Urinary bladder (tissue), 4 donors: ENCODE results near the gene ACP2. TPM values are rescaled to one million over a fixed set of nuclear protein-coding genes. Genes with fewer than 3 reads are reported as not detected.

Experiments used
- DNase-seq: peaks from one replicate; pipeline ENCODE4 v3.0.0-alpha.2; 2015; ENCODE audit errors: extremely low spot score
- H3K27ac ChIP-seq: one replicate; pipeline ENCODE4 v1.5.1; 2013; ENCODE audit warnings: low read depth, mild to moderate bottlenecking, moderate library complexity
- H3K36me3 ChIP-seq: one replicate; pipeline ENCODE4 v1.6.1; 2013; ENCODE audit warnings: mild to moderate bottlenecking, moderate library complexity; ENCODE audit not compliant: insufficient read depth
- H3K4me1 ChIP-seq: one replicate; pipeline ENCODE4 v1.6.1; 2013; ENCODE audit warnings: mild to moderate bottlenecking, moderate library complexity; ENCODE audit not compliant: insufficient read depth
- H3K4me3 ChIP-seq: one replicate; pipeline ENCODE4 v1.5.1; 2013; ENCODE audit warnings: low read depth, low read length
- WGBS: extraction: QIAGEN DNeasy Blood & Tissue Kit; methylation state at CpG from one replicate; pipeline ENCODE4 v1.1.7; 2013; 5-methylcytosine and 5-hydroxymethylcytosine counted together
- polyA plus RNA-seq: library from polyadenylated mRNA; stranded (reverse); fragments of 200-250 nt; gene quantifications from one replicate; pipeline ENCODE4 v1.2.3, GENCODE V29; 2013
- total RNA-seq: library from RNA; depleted of rRNA; stranded (reverse); fragments of >200 nt; gene quantifications from one replicate; pipeline ENCODE4 v1.2.3, GENCODE V29; 2014
- donor health status: healthy with polysubstance abuse.
- donor health status: healthy.

Gene ACP2
- total and polyA plus RNA-seq, 2 donors, result 24.5 to 28.6 TPM

GRCh38 chr11:47260366-47260765 lies 11.8 kb upstream of the ACP2 start:
- Histone ChIP-seq H3K4me1 (no peaks in the 10 kb centered on the region), H3K36me3 (no peaks in the 10 kb centered on the region), H3K27ac (no peak overlapping the region), H3K4me3 (no peak overlapping the region)
- WGBS, result 90% methylated on average over 19 of the region's 19 CpGs
- no peak for DNase-seq

- H3K36me3 ChIP-seq, result no peaks in the 10 kb centered on the region
- no peak overlapping the region for H3K4me3 ChIP-seq
- H3K4me1 ChIP-seq, result no peaks in the 10 kb centered on the region
- H3K27ac ChIP-seq, result no peak overlapping the region
- 49% methylated on average over 10 of the region's 10 CpGs for WGBS
- DNase-seq, result no peak
Observed at GRCh38 chr11:47259232-47259977, 10.8 kb upstream of the ACP2 start.

GRCh38 chr11:47258317-47258902 lies 9.8 kb upstream of the ACP2 start:
- Histone ChIP-seq H3K36me3 (no peaks in the 10 kb centered on the region), H3K4me1 (no peaks in the 10 kb centered on the region), H3K27ac (peak overlapping the region; percentile 84), H3K4me3 (peak overlapping the region; percentile 39)
- no peak for DNase-seq
- 41% methylated on average over 11 of the region's 11 CpGs for WGBS

- 4% methylated on average over 15 of the region's 15 CpGs for WGBS
- H3K27ac ChIP-seq, result peak within 1 kb of the TSS; percentile 84
- H3K4me3 ChIP-seq, result peak within 1 kb of the TSS; percentile 39
- H3K36me3 ChIP-seq, result no peaks in the 10 kb centered on the region
- no peak for DNase-seq
- H3K4me1 ChIP-seq, result no peaks in the 10 kb centered on the region
Observed at GRCh38 chr11:47257517-47258316, 9.1 kb upstream of the ACP2 start, which contains the start of gene NR1H3. TSS of gene NR1H3 (plus strand) at chr11:47257996. CDS start at chr11:47259217, 1,221 bp downstream.

- no peaks in the 10 kb centered on the region for H3K4me1 ChIP-seq
- H3K4me3 ChIP-seq, result peak overlapping the region; percentile 39
- H3K36me3 ChIP-seq, result no peaks in the 10 kb centered on the region
- DNase-seq, result no peak
- H3K27ac ChIP-seq, result peak overlapping the region; percentile 53
- 53% methylated on average over 2 of the region's 2 CpGs for WGBS
Observed at GRCh38 chr11:47257177-47257516, 8.5 kb upstream of the ACP2 start.

GRCh38 chr11:47256374-47256773 lies 7.8 kb upstream of the ACP2 start:
- no peaks in the 10 kb centered on the region for H3K36me3 ChIP-seq
- no peak overlapping the region for H3K27ac ChIP-seq
- 89% methylated on average over 6 of the region's 6 CpGs for WGBS
- DNase-seq, result no peak
- no peaks in the 10 kb centered on the region for H3K4me1 ChIP-seq
- no peak overlapping the region for H3K4me3 ChIP-seq

- DNase-seq, result no peak
- H3K4me3 ChIP-seq, result no peak overlapping the region
Observed at GRCh38 chr11:47254386-47254785, 5.8 kb upstream of the ACP2 start.

GRCh38 chr11:47253660-47254059 lies 5.0 kb upstream of the ACP2 start:
- peak overlapping the region; percentile 93 for H3K27ac ChIP-seq
- H3K4me1 ChIP-seq, result no peaks in the 10 kb centered on the region
- no peaks in the 10 kb centered on the region for H3K36me3 ChIP-seq
- no peak for DNase-seq
- WGBS, result 84% methylated on average over 2 of the region's 2 CpGs
- H3K4me3 ChIP-seq, result no peak overlapping the region

More at GRCh38 chr11:47254386-47254785, 5.8 kb upstream of the ACP2 start:
- 30% methylated on average over 3 of the region's 3 CpGs for WGBS
- H3K27ac ChIP-seq, result peak overlapping the region; percentile 93
- H3K4me1 ChIP-seq, result no peaks in the 10 kb centered on the region
- H3K36me3 ChIP-seq, result no peaks in the 10 kb centered on the region

- 58% methylated on average over 3 of the region's 3 CpGs for WGBS
- Histone ChIP-seq H3K4me1 (peaks cover 2% of the 10 kb centered on the region), H3K36me3 (peaks cover 1% of the 10 kb centered on the region), H3K27ac (no peak overlapping the region), H3K4me3 (no peak overlapping the region)
- no peak for DNase-seq
Observed at GRCh38 chr11:47251751-47252150, 3.1 kb upstream of the ACP2 start.

- WGBS, result 53% methylated on average over 3 of the region's 3 CpGs
- Histone ChIP-seq H3K4me3 (peak overlapping the region; percentile 61), H3K4me1 (peaks cover 2% of the 10 kb centered on the region), H3K36me3 (peaks cover 1% of the 10 kb centered on the region), H3K27ac (no peak overlapping the region)
- no peak for DNase-seq
Observed at GRCh38 chr11:47249378-47249715, 733 bp upstream of the ACP2 start.

GRCh38 chr11:47248304-47248663 lies 330 bp downstream of the ACP2 start:
- H3K36me3 ChIP-seq, result peaks cover 1% of the 10 kb centered on the region
- under 1% methylated on average over 7 of the region's 7 CpGs for WGBS
- peak overlapping the region; percentile 61 for H3K4me3 ChIP-seq
- peaks cover 2% of the 10 kb centered on the region for H3K4me1 ChIP-seq
- no peak for DNase-seq
- peak overlapping the region; percentile 13 for H3K27ac ChIP-seq

- Histone ChIP-seq H3K4me1 (peaks cover 2% of the 10 kb centered on the region), H3K36me3 (peaks cover 1% of the 10 kb centered on the region), H3K4me3 (no peak overlapping the region), H3K27ac (no peak overlapping the region)
- DNase-seq, result no peak
- 81% methylated on average over 5 of the region's 5 CpGs for WGBS
Observed at GRCh38 chr11:47247502-47247901, 1.1 kb downstream of the ACP2 start.

GRCh38 chr11:47245611-47246357 lies 2.8 kb downstream of the ACP2 start:
- H3K27ac ChIP-seq, result no peak overlapping the region
- no peak for DNase-seq
- peaks cover 6% of the 10 kb centered on the region for H3K36me3 ChIP-seq
- H3K4me1 ChIP-seq, result peaks cover 2% of the 10 kb centered on the region
- WGBS, result 89% methylated on average over 11 of the region's 11 CpGs
- no peak overlapping the region for H3K4me3 ChIP-seq
